NCI-H2171 treated with DMSO at 0.1 percent for 48 hours (cell line): Measurements from ENCODE around the gene DRAM1.
"Not testable (repeated sequence)": the region's sequence is repeated elsewhere in the genome, so short reads cannot be mapped to it uniquely, and the experiment has no call there.

ENCODE experiments used
- DNase-seq: peaks from one replicate; lab custom pipeline; 2025; lab: John Stamatoyannopoulos, UW

Gene DRAM1

GRCh38 chr12:101906226-101906625 lies 28.8 kb downstream of the DRAM1 start:
- no peak for DNase-seq

GRCh38 chr12:101908395-101908794 lies 31.0 kb downstream of the DRAM1 start:
- DNase-seq, result no peak

GRCh38 chr12:101909646-101910045 lies 32.3 kb downstream of the DRAM1 start:
- DNase-seq, result no peak

GRCh38 chr12:101915841-101916240 lies 38.5 kb downstream of the DRAM1 start:
- no peak for DNase-seq

- not testable (repeated sequence) for DNase-seq
Measured at GRCh38 chr12:101918805-101919204, 41.4 kb downstream of the DRAM1 start.

- DNase-seq, result no peak
Measured at GRCh38 chr12:101919447-101919846, 42.1 kb downstream of the DRAM1 start.

GRCh38 chr12:101920906-101921305 lies 43.5 kb downstream of the DRAM1 start:
- no peak for DNase-seq

GRCh38 chr12:101923045-101923718 lies 45.8 kb downstream of the DRAM1 start:
- DNase-seq, result no peak

- no peak for DNase-seq
Measured at GRCh38 chr12:101924618-101925017, 47.2 kb downstream of the DRAM1 start.

- no peak for DNase-seq
Measured at GRCh38 chr12:101925361-101925760, 48.0 kb downstream of the DRAM1 start.

- no peak for DNase-seq
Measured at GRCh38 chr12:101925935-101926334, 48.6 kb downstream of the DRAM1 start.

- DNase-seq, result no peak
Measured at GRCh38 chr12:101927036-101927435, 49.7 kb downstream of the DRAM1 start.

- no peak for DNase-seq
Measured at GRCh38 chr12:101927999-101928398, 50.6 kb downstream of the DRAM1 start.

- DNase-seq, result no peak
Measured at GRCh38 chr12:101928556-101928955, 51.2 kb downstream of the DRAM1 start.

- no peak for DNase-seq
Measured at GRCh38 chr12:101929365-101930041, 52.1 kb downstream of the DRAM1 start.

- DNase-seq, result no peak
Measured at GRCh38 chr12:101931498-101932326, 54.3 kb downstream of the DRAM1 start.

GRCh38 chr12:101933866-101934514 lies 56.6 kb downstream of the DRAM1 start:
- DNase-seq, result no peak

- DNase-seq, result peak; percentile 93
Measured at GRCh38 chr12:101935890-101936746, 58.7 kb downstream of the DRAM1 start.

GRCh38 chr12:101939306-101939705 lies 61.9 kb downstream of the DRAM1 start:
- no peak for DNase-seq

- DNase-seq, result peak; percentile 77
Measured at GRCh38 chr12:101939856-101940265, 62.5 kb downstream of the DRAM1 start.

- DNase-seq, result no peak
Measured at GRCh38 chr12:101940400-101940950, 63.1 kb downstream of the DRAM1 start.
